ENCODE data around the gene CDH26.
"Not testable (repeated sequence)": the region's sequence is repeated elsewhere in the genome, so short reads cannot be mapped to it uniquely, and the experiment has no call there.

CDH26 gene

DNA sequence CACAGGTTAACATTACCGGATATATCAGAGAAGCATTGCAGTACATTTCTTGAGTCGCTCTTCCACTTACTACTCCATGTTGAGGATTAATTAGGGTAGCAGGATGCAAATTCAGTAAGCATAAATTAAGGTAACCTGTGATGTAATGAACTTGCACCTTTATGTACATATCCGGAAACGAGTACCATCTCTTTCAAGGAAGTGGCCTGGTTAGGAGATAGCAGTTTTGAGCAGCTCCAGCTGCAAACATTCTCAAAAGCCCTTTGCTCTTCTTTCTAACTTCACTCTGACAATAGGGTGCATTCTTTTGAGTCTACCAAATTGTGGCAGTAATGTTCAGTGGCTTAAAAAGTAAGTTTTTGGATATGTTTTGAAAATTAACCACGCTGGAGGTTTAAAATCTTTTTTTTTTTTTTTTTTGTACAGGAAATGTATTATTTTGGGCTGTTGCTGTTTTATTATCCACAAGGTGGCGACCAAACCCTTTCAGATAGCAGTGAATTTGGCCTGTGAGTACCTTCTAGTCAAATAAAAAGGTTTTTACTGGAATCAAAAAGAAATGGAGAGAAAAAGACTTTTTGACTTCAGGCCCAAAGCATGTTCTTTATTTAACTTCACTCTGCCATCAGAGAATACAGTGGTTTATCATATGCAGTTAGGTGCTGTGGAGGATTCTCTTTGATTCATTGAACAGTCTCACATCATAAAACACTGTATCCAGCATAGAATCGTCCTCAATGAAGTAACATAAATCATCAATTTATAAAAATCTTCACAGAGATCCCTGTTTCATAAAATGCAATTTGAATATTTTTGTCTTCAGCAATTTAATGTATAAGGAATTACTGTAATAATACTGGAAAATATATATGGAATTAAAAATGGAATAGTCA is 9.1 kb upstream of the CDH26 start:
- Mint-ChIP-seq H3K9me3 (no peaks in the 10 kb centered on the region), H3K4me1 (peaks cover 49% of the 10 kb centered on the region), H3K36me3 (ENCODE audit: low read depth) (peaks cover 9% of the 10 kb centered on the region), H3K4me3 (no peak overlapping the region), H3K27me3 (ENCODE audit: low read depth, poor library complexity) (peaks cover 5% of the 10 kb centered on the region), H3K27ac (no peak overlapping the region)
- DNase-seq: peak; percentile 19
- TF ChIP-seq, protein P1, sequence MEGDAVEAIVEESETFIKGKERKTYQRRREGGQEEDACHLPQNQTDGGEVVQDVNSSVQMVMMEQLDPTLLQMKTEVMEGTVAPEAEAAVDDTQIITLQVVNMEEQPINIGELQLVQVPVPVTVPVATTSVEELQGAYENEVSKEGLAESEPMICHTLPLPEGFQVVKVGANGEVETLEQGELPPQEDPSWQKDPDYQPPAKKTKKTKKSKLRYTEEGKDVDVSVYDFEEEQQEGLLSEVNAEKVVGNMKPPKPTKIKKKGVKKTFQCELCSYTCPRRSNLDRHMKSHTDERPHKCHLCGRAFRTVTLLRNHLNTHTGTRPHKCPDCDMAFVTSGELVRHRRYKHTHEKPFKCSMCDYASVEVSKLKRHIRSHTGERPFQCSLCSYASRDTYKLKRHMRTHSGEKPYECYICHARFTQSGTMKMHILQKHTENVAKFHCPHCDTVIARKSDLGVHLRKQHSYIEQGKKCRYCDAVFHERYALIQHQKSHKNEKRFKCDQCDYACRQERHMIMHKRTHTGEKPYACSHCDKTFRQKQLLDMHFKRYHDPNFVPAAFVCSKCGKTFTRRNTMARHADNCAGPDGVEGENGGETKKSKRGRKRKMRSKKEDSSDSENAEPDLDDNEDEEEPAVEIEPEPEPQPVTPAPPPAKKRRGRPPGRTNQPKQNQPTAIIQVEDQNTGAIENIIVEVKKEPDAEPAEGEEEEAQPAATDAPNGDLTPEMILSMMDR (IDR thresholded peaks at IDR 0.05): peak; percentile 66

DNA sequence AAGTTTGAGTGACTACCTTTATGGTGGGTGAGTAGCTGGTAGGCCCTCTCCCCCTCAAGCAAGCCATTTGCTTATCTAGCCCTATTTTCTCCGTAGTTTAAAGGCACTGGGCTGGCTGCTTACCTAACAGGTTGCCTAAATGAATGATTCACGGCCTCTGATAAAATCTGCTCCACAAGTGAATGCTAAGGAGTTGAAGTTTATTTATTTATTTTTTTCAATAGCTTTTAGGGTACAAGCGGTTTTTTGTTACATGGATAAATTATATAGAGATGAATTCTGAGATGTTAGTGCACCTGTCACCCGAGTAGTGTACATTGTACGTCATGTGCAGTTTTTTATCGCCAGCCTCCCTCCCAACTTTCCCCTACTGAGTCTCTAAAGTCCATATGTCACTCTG is 8.3 kb upstream of the CDH26 start:
- Mint-ChIP-seq H3K4me1 (peaks cover 41% of the 10 kb centered on the region), H3K4me3 (no peak overlapping the region), H3K27me3 (ENCODE audit: low read depth, poor library complexity) (peaks cover 5% of the 10 kb centered on the region), H3K27ac (no peak overlapping the region), H3K36me3 (ENCODE audit: low read depth) (peaks cover under 1% of the 10 kb centered on the region), H3K9me3 (no peaks in the 10 kb centered on the region)
- no peak for DNase-seq
- TF ChIP-seq, protein P1 (IDR thresholded peaks at IDR 0.05): no peak

DNA sequence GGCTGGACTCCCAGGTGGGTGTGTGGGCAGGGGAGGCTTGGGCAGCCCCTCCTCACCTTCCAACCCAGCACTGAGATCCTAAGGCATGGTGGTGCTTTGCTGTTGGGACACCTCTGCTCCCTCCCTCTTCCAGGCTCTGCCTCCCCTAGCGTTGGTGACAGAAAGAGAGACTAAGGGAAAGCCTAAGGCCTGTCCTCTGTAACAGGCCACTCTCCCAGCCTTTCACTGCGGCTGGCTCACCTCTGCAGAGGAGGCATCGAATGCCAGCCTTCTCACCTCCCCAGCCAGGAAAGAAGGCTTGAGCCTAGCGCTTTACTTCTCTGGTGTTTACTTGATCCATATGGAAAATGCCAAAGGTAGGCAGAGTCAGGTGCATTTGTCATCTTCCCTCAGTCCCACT is 3.5 kb upstream of the CDH26 start:
- Mint-ChIP-seq H3K9me3 (no peaks in the 10 kb centered on the region), H3K4me3 (no peak overlapping the region), H3K36me3 (ENCODE audit: low read depth) (no peaks in the 10 kb centered on the region), H3K4me1 (peaks cover 10% of the 10 kb centered on the region), H3K27me3 (ENCODE audit: low read depth, poor library complexity) (peaks cover 18% of the 10 kb centered on the region), H3K27ac (no peak overlapping the region)
- no peak for DNase-seq
- TF ChIP-seq, protein P1 (IDR thresholded peaks at IDR 0.05): no peak

DNA sequence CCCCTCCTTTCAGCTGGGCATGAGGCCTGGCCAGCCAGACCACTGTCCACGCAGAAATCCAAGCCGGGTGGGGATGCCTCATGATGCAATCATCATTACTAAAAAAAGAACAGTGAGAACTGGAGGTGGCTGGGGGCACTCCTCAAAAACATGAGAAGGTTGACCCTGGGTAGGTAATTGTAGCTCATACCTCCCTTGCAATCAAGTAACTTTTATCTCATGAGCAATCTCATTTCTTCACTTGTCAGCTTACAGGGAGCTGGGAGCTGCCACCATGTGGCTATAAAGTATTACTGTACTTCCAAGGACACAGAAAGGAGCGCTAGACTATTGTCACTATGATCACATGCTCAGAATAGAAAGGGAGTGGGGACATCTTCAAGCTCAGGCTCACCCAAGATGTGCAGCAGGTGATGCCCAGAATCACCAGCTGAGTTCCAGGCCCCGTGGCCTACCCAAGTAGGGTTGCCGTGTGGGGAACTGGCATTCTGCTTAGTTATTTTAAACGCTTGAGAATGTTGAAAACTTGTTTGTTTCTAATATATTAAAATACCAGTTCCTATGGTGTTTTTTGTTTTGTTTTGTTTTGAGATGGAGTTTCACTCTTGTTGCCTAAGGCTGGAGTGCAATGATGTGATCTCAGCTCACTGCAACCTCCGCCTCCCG is 3.0 kb upstream of the CDH26 start:
- Mint-ChIP-seq H3K4me3 (no peak overlapping the region), H3K27me3 (ENCODE audit: low read depth, poor library complexity) (peaks cover 18% of the 10 kb centered on the region), H3K27ac (no peak overlapping the region), H3K36me3 (ENCODE audit: low read depth) (no peaks in the 10 kb centered on the region), H3K9me3 (no peaks in the 10 kb centered on the region), H3K4me1 (peaks cover 10% of the 10 kb centered on the region)
- no peak for DNase-seq
- TF ChIP-seq, protein P1 (IDR thresholded peaks at IDR 0.05): peak; percentile 11

DNA sequence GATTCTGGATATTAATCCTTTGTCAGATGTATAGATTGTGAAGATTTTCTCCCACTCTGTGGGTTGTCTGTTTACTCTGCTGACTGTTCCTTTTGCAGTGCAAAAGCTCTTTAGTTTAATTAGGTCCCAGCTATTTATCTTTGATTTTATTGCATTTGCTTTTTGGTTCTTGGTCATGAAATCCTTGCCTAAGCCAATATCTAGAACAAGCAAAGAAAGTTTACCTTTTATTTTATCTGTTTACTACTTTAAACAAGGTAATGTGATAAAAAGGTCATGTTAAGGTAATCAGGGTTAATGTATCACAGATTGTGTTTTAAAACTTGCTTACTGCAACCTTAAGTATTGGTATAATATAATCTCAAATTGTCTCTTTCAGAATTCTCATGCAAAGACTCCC is 655 bp upstream of the CDH26 start:
- peaks cover 18% of the 10 kb centered on the region for H3K27me3 Mint-ChIP-seq (ENCODE audit: low read depth, poor library complexity)
- H3K27ac Mint-ChIP-seq; DNase-seq; H3K4me1 Mint-ChIP-seq; H3K4me3 Mint-ChIP-seq; H3K9me3 Mint-ChIP-seq; H3K36me3 Mint-ChIP-seq (ENCODE audit: low read depth): not testable (repeated sequence)

DNA sequence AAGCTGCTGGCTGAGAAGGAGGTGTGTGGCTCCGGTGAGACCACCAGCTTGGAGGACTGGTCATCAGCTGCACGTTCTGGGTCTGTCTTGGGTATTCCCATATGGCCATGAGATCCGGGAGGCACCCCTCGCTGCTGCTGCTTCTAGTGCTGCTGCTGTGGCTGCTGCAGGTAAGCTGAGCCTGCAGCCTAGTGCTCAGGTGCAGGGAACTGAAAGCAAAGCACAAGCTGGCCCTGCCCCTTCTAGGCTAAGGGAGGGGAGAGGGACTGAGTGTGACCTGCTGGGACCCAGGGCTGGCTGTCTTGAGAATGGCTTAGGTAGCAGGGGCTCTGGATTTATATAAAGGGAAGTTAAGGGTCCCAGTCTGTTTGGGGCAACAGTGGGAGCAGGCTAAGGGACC is 403 bp downstream of the CDH26 start:
- Mint-ChIP-seq H3K27ac (no peak overlapping the region), H3K9me3 (no peaks in the 10 kb centered on the region), H3K27me3 (ENCODE audit: low read depth, poor library complexity) (peaks cover 15% of the 10 kb centered on the region), H3K4me3 (no peak overlapping the region), H3K4me1 (no peaks in the 10 kb centered on the region), H3K36me3 (ENCODE audit: low read depth) (no peaks in the 10 kb centered on the region)
- no peak for DNase-seq
- TF ChIP-seq, protein P1 (IDR thresholded peaks at IDR 0.05): no peak
